SK-N-SH (cell line): ENCODE measurements around the gene SUPT5H. TPM values are rescaled to one million over a fixed set of nuclear protein-coding genes. Genes with fewer than 3 reads are reported as not detected.

ENCODE experiments used
- CTCF ChIA-PET: fragments of 300-600, 350-600 bp; formaldehyde crosslinking; extraction: SDS; loops from one replicate; lab custom pipeline; 2021; lab: Yijun Ruan, JAX
- POLR2A ChIA-PET: fragments of 350-600 bp; sonication (Branson Sonifier 250); formaldehyde crosslinking; extraction: SDS; loops from one replicate; lab custom pipeline; 2020; ENCODE audit warnings: antibody characterized with exemption, inconsistent platforms; lab: Yijun Ruan, JAX
- DNase-seq: peaks from one replicate; pipeline ENCODE4 v3.0.0; 2012
- H2AFZ ChIP-seq: fragments of 200-600 bp; sonication (generic); 2 replicates; pipeline ENCODE4 v1.8.1; 2016; ENCODE audit warnings: antibody characterized with exemption, mild to moderate bottlenecking, low read depth
- H3F3A ChIP-seq: fragments of 200-600 bp; sonication (generic); replicated peaks from 2 replicates; pipeline ENCODE3; 2016; ENCODE audit warnings: antibody characterized with exemption, mild to moderate bottlenecking; ENCODE audit not compliant: insufficient read depth
- H3K27ac ChIP-seq, 2 experiments: fragments of 200-500 bp in 1 of 2; fragments of 200-600 bp in 1 of 2; sonication (Bioruptor generic) in 1 of 2; sonication (generic), shearing (Covaris generic) in 1 of 2; 2 replicates each; pipeline versions ENCODE4 v1.5.1 to v1.6.1; 2014 to 2016; ENCODE audit warnings: low read depth in 2 of 2, inconsistent platforms in 1 of 2, low read length in 1 of 2, mild to moderate bottlenecking in 1 of 2, mixed read lengths in 1 of 2
- H3K27me3 ChIP-seq: fragments of 200-600 bp; sonication (generic), shearing (Covaris generic); 2 replicates; pipeline ENCODE4 v1.6.1; 2016; ENCODE audit warnings: mixed run types; ENCODE audit not compliant: insufficient read depth
- H3K36me3 ChIP-seq, 2 experiments: fragments of 200-500 bp in 1 of 2; fragments of 200-600 bp in 1 of 2; sonication (Bioruptor generic) in 1 of 2; sonication (generic) in 1 of 2; replicated peaks in 1 of 2; 2 replicates each; pipeline versions ENCODE3 to v1.5.1; 2014 to 2016; ENCODE audit warnings: low read length in 1 of 2, mild to moderate bottlenecking in 1 of 2; ENCODE audit not compliant: insufficient read depth in 2 of 2, control insufficient read depth in 1 of 2
- H3K4me1 ChIP-seq, 2 experiments: fragments of 200-500 bp in 1 of 2; fragments of 200-600 bp in 1 of 2; sonication (Bioruptor generic) in 1 of 2; sonication (generic), shearing (Covaris generic) in 1 of 2; 2 replicates each; pipeline versions ENCODE4 v1.5.1 to v1.6.1; 2014 to 2016; ENCODE audit warnings: low read depth in 1 of 2, low read length in 1 of 2, mixed run types in 1 of 2; ENCODE audit not compliant: insufficient read depth in 2 of 2, control insufficient read depth in 1 of 2
- H3K4me2 ChIP-seq: fragments of 200-600 bp; sonication (generic), shearing (Covaris generic); 2 replicates; pipeline ENCODE4 v1.6.1; 2017; ENCODE audit warnings: mixed run types
- H3K4me3 ChIP-seq, 2 experiments: fragments of 200-500 bp in 1 of 2; fragments of 200-600 bp in 1 of 2; sonication (Bioruptor generic) in 1 of 2; sonication (generic), shearing (Covaris generic) in 1 of 2; 2 replicates each; pipeline versions ENCODE4 v1.5.1 to v1.8.1; 2014 to 2016; ENCODE audit warnings: low read depth in 2 of 2, inconsistent platforms in 1 of 2, low read length in 1 of 2, mild to moderate bottlenecking in 1 of 2, mixed read lengths in 1 of 2, moderate library complexity in 1 of 2
- H3K79me2 ChIP-seq: fragments of 200-600 bp; sonication (generic); 2 replicates; pipeline ENCODE4 v1.8.1; 2017; ENCODE audit warnings: mild to moderate bottlenecking; ENCODE audit not compliant: insufficient read depth
- H3K9ac ChIP-seq: fragments of 200-600 bp; sonication (generic); 2 replicates; pipeline ENCODE4 v1.6.1; 2017; ENCODE audit warnings: mixed run types
- H3K9me2 ChIP-seq: fragments of 200-600 bp; sonication (generic); 2 replicates; pipeline ENCODE4 v1.6.1; 2017; ENCODE audit warnings: mixed run types
- H3K9me3 ChIP-seq: fragments of 200-600 bp; sonication (generic); 2 replicates; pipeline ENCODE4 v1.6.1; 2017; ENCODE audit warnings: mixed run types, mild to moderate bottlenecking, moderate library complexity
- H4K20me1 ChIP-seq: fragments of 200-600 bp; sonication (generic); 2 replicates; pipeline ENCODE4 v1.6.1; 2017; ENCODE audit warnings: mild to moderate bottlenecking, mixed run types; ENCODE audit not compliant: insufficient read depth
- CTCF ChIP-seq: fragments of 200-600 bp; sonication (generic); IDR thresholded peaks from 2 replicates; pipeline ENCODE4 v1.6.1; 2017; ENCODE audit warnings: antibody characterized with exemption, mild to moderate bottlenecking, moderate library complexity
- EP300 ChIP-seq, 2 experiments: IDR thresholded peaks; 2 replicates each; pipeline versions ENCODE4 v1.4.0 to v1.6.1; 2012; ENCODE audit warnings: borderline replicate concordance in 1 of 2, low read depth in 1 of 2, low read length in 1 of 2
- FOXJ3 ChIP-seq: sonication (generic); formaldehyde crosslinking; IDR thresholded peaks from 2 replicates; pipeline ENCODE4 v1.5.1; 2020; ENCODE audit warnings: mild to moderate bottlenecking, missing genetic modification reagents
- FOXM1 ChIP-seq: IDR thresholded peaks from 2 replicates; pipeline ENCODE4 v1.4.0; 2012; ENCODE audit warnings: low read depth, mild to moderate bottlenecking
- GABPA ChIP-seq: IDR thresholded peaks from 2 replicates; pipeline ENCODE4 v1.4.0; 2012; ENCODE audit warnings: low read depth, mild to moderate bottlenecking
- GATA2 ChIP-seq: sonication (generic); formaldehyde crosslinking; IDR thresholded peaks from 2 replicates; pipeline ENCODE4 v1.5.0; 2020; ENCODE audit warnings: mild to moderate bottlenecking, missing genetic modification reagents
- IRF3 ChIP-seq: fragments of 150-350 bp; IDR thresholded peaks from 2 replicates; pipeline ENCODE4 v1.6.1; 2016; ENCODE audit warnings: mild to moderate bottlenecking, low read depth, low read length
- MAX ChIP-seq: IDR thresholded peaks from 2 replicates; pipeline ENCODE4 v1.4.0; 2012; ENCODE audit warnings: low read depth
- MEF2A ChIP-seq: IDR thresholded peaks from 2 replicates; pipeline ENCODE4 v1.4.0; 2012; ENCODE audit warnings: low read depth, borderline replicate concordance
- MXI1 ChIP-seq: IDR thresholded peaks from 2 replicates; pipeline ENCODE4 v1.6.1; 2012; ENCODE audit warnings: mild to moderate bottlenecking, low read depth, low read length, improper control_type of control experiment
- RCOR1 ChIP-seq: fragments of 150-350 bp; IDR thresholded peaks from 2 replicates; pipeline ENCODE4 v1.6.1; 2017; ENCODE audit warnings: antibody characterized with exemption, low read length
- REST ChIP-seq: IDR thresholded peaks from 2 replicates; pipeline ENCODE4 v1.6.1; 2012; ENCODE audit warnings: mild to moderate bottlenecking, low read depth, low read length, moderate library complexity
- RFX5 ChIP-seq: IDR thresholded peaks from 2 replicates; pipeline ENCODE4 v1.6.1; 2012; ENCODE audit warnings: mild to moderate bottlenecking, improper control_type of control experiment, low read length
- RXRA ChIP-seq: IDR thresholded peaks from 2 replicates; pipeline ENCODE4 v1.4.0; 2012; ENCODE audit warnings: low read depth, mild to moderate bottlenecking, borderline replicate concordance
- TEAD4 ChIP-seq: IDR thresholded peaks from 2 replicates; pipeline ENCODE4 v1.4.0; 2012; ENCODE audit warnings: mild to moderate bottlenecking, borderline replicate concordance; ENCODE audit not compliant: insufficient read depth
- ZBTB33 ChIP-seq: IDR thresholded peaks from 2 replicates; pipeline ENCODE4 v1.4.0; 2012; ENCODE audit warnings: low read depth, borderline replicate concordance
- WGBS: methylation state at CpG from one replicate; pipeline ENCODE4 v1.1.6; 2017; ENCODE audit warnings: low lambda C conversion rate; 5-methylcytosine and 5-hydroxymethylcytosine counted together
- polyA plus RNA-seq, 3 experiments: library from polyadenylated mRNA; depleted of rRNA; stranded (reverse); fragments of >200 nt; gene quantifications; 2 replicates each; pipeline ENCODE4 v1.2.3, GENCODE V29; 2012

SUPT5H gene
- polyA plus RNA-seq, 1 of the 3 experiments (the other 2 are of a cell fraction): 137 TPM

GRCh38 chr19:39499932-39500331 is 54.5 kb downstream of the SUPT5H start:
- Histone ChIP-seq H2AFZ (no peak overlapping the region), H3K36me3 (no peaks in the 10 kb centered on the region), H3K4me1 (peaks cover 0 to 9% of the 10 kb centered on the region in 2 experiments; a peak in 1 of 4 replicates), H3K9me3 (no peaks in the 10 kb centered on the region)
- 57% methylated on average over 8 of the region's 8 CpGs for WGBS
- TF ChIP-seq IRF3 (no peak), TEAD4 (no peak), RCOR1 (no peak), MXI1 (no peak), RFX5 (no peak), GATA2 (CRISPR knock-in tag) (no peak), CTCF (no peak), ZBTB33 (no peak), FOXM1 (no peak), GABPA (no peak), RXRA (no peak), FOXJ3 (no peak), REST (no peak), EP300 (IDR thresholded peaks at IDR 0.05; ENCODE audit: borderline replicate concordance in 1 of 2, low read depth in 1 of 2, low read length in 1 of 2) (no peak), MAX (no peak), MEF2A (no peak)
- TF ChIP-seq, all 33 proteins: peak for 0
- Histone ChIP-seq H3K27me3 (no peaks in the 10 kb centered on the region; the same call in 1 of the 2 replicates), H3K9me2 (no peaks in the 10 kb centered on the region), H3F3A (no peaks in the 10 kb centered on the region), H4K20me1 (no peaks in the 10 kb centered on the region), H3K4me2 (no peak overlapping the region), H3K4me3 (no peak overlapping the region), H3K79me2 (no peaks in the 10 kb centered on the region), H3K9ac (no peak overlapping the region), H3K27ac (no peak overlapping the region)
- no peak for DNase-seq
- CTCF ChIA-PET: interaction anchor here (1.0 to 3.0 kb wide), 4 partner anchors 10 to 39 kb away, joined by 3 to 15 read pairs (median 9); partner anchors contain the start of gene EID2B
- POLR2A ChIA-PET: no interaction called here
